Stimulated activated memory B cell treated with anti-CD40 and anti-IgM and Interleukin-4, amounts not matched to agents 10 μg/mL and 1 μg/mL and 100 μg/mL, for 72 hours (primary cell): ENCODE data around the gene BABAM1.

ENCODE experiments used
- ATAC-seq: fragments of 150-1000 bp; cut with Tn5 transposase; 2 replicates; pipeline ENCODE4 v1.10.0; 2021
- H3K27ac Mint-ChIP-seq: one replicate; pipeline ENCODE4 v1.8.0; 2022; ENCODE audit warnings: mild to moderate bottlenecking, mixed read lengths
- H3K27me3 Mint-ChIP-seq: one replicate; pipeline ENCODE4 v1.8.0; 2022; ENCODE audit warnings: mixed read lengths
- H3K36me3 Mint-ChIP-seq: one replicate; pipeline ENCODE4 v1.8.0; 2022; ENCODE audit warnings: mixed read lengths
- H3K4me1 Mint-ChIP-seq: one replicate; pipeline ENCODE4 v1.8.0; 2022; ENCODE audit warnings: mixed read lengths
- H3K4me3 Mint-ChIP-seq: one replicate; pipeline ENCODE4 v1.8.0; 2022; ENCODE audit warnings: mild to moderate bottlenecking, moderate library complexity, mixed read lengths
- H3K9me3 Mint-ChIP-seq: one replicate; pipeline ENCODE4 v1.8.0; 2022; ENCODE audit warnings: mixed read lengths

The BABAM1 gene

DNA sequence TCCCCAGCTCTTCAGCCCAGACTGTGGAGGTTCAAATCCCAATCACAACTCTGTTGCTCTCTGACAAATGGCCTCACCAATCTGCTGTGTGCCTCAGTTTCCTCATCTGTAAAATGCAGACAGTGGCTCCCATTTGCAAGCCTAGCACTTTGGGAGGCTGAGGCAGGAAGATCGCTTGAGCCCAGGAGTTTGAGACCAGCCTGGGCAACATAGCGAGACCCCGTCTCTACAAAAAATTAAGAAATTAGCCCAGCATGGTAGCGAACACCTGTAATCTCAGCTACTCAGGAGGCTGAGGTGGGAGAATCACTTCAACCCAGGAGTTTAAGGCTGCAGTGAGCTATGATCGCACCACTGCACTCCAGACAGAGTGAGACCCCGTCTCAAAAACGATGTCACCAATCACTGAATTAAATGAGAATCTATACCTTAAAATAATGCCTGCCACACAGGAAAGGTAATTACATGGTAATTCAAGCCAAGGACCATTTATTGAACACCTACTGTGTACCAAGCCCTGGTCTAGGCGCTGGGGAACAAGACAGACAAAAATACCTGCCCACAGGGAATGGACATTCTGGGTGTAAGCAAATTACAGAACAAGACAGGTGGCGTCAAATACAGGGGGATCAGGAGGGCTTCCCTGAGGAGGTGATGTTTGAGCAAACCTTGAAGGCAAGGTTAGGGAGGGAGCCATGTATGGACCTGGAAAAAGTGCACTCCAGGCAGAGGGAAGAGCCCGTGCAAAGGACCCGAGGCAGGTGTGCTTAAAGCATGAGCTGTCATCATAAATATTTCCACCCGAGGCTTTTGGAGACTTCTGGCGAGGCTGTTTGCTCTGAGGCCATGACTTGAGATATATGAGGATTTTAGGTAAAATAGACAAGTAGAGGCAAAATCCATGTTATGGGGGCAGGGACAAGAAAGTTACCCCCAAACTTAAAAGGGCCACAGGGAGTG, 29.2 kb upstream of the BABAM1 start:
- Mint-ChIP-seq H3K27me3 (no peaks in the 10 kb centered on the region), H3K27ac (no peak overlapping the region), H3K36me3 (no peaks in the 10 kb centered on the region), H3K4me1 (peaks cover 24% of the 10 kb centered on the region), H3K9me3 (no peaks in the 10 kb centered on the region), H3K4me3 (no peak overlapping the region)
- ATAC-seq: no peak

DNA sequence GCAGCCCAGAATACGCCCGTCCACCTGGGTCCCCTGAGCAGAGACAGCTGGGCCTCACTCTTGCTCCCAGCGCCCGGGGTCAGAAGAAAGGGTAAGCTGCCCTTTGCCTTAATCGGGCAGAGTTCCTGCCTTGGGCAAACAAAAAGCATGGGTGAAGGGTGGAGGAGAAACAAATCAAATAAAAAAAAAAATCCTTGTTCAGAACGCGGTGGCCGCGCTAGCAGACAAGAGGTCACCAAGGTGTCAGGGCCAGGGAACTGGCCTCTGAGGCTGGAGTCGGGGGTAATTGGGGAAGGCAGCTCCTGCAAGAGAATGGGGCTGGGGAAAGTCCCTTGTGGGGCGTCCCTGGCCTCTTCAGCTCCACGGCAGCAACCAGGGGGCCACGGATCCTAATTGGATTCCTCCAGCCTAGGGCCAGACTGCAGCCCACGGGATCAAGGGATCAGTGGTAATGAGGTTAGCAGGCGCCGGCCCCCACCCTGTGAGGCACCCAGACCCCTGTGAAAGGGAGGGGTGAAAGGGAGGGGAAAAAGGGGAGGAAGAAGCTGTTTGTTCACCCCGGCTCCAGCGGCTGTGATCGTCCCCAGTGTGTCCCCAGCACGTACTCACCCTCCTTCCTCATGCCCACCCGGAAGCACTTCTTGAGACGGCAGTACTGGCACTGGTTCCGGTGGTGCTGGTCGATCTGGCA, 27.0 kb upstream of the BABAM1 start:
- Mint-ChIP-seq H3K36me3 (no peaks in the 10 kb centered on the region), H3K4me1 (peaks cover 28% of the 10 kb centered on the region), H3K4me3 (no peak overlapping the region), H3K9me3 (no peaks in the 10 kb centered on the region), H3K27me3 (no peaks in the 10 kb centered on the region), H3K27ac (no peak overlapping the region)
- no peak for ATAC-seq

DNA sequence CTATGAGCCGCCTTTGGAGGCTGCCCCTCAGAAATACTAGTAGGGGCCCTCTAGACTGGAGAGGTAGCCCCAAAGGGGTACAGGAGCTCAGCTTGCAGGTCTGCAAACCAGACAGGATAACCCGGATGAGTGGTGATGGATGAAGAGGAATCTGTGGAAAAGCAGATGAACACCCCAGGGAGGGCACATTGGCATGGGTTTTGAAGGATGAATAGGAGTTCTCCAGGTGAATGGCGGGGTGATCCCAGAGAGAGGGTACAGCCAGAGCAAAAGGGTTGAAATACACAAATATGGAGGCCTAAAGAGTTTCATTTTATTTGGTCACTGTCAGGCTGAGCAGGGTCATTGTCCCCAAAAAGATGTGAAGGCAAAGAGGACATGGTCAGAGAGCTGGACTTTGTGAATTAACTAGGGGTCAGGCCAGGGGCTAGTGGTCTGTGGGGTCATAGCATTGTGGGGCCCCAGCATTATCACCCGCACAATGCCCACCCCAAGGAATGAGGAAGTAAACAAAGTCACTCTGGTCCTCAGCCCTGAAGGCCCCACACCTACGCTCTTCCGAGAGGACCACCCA, 26.3 kb upstream of the BABAM1 start:
- Mint-ChIP-seq H3K27ac (no peak overlapping the region), H3K4me3 (no peak overlapping the region), H3K4me1 (peaks cover 29% of the 10 kb centered on the region), H3K36me3 (no peaks in the 10 kb centered on the region), H3K9me3 (no peaks in the 10 kb centered on the region), H3K27me3 (no peaks in the 10 kb centered on the region)
- no peak for ATAC-seq

DNA sequence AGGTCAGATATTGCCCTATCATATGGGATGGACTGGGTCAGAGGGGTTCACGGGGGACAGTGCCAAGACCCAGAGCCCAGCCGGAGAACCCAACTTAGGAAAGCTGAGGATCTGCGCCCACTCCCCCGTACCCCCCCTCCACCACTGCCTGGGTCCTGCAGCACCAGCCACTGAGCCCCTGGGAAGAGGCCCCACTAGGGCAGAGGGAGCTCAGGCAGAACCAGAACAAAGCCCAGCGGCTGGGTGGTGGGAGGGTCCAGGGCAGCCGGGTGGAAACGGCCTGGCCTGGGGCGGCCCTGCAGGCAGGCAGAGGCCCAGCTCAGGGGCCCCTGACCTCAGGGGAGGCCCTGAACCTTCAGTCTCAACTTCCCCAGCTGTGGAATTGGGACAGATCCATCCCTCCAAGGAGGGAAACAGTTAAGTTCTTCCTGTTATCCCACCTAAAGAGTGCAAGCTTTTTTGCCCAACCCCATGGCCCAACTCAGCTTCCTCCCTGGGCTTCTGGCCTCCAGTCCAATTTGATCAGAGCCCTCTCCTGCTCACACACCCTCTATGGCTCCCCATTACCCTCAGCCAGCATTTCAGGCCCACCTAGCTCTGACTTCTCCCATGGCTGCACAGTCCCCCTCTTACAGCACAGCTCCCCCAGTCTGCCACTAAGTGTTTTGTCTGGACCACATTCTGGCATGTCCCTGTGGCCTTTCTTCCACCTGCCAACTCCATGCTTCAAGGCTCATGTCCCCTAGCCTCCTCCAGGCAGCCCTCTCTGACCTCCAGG, 24.6 kb upstream of the BABAM1 start:
- Mint-ChIP-seq H3K9me3 (no peaks in the 10 kb centered on the region), H3K27ac (peak overlapping the region; percentile 31), H3K4me1 (peaks cover 46% of the 10 kb centered on the region), H3K36me3 (no peaks in the 10 kb centered on the region), H3K27me3 (no peaks in the 10 kb centered on the region), H3K4me3 (no peak overlapping the region)
- no peak for ATAC-seq

DNA sequence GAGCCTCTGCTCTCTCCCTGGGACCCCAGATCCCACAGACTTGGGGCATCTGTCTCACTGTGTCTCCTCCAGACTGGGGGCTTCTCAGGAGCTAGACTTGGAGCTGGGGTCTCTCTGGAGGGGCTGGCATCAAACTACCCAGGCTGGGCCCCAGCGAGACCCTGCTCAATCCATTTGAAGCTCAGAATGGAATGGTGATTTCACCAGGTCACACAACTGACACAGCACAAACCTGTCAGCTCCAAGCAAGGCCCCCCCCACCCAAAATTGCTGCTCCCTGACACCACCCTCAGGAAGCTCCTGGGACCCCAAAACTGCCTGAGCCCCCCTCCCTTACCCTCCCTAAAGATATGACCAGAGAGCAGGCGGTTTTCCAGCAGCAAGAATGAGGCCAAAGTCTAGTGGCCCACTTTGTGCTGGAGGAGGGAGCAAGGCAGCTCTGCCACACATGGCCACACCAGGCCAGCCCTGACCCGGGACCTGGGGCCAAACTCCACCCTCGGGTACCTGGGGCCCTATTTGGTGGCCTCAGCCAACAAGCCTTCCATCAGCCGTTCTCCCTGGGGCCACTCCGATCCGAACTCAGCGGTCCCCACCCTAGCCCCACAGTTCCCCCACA, 23.9 kb upstream of the BABAM1 start:
- no peak for ATAC-seq
- Mint-ChIP-seq H3K27ac (peak overlapping the region; percentile 31), H3K4me1 (peaks cover 46% of the 10 kb centered on the region), H3K27me3 (no peaks in the 10 kb centered on the region), H3K4me3 (peak overlapping the region; percentile 15), H3K9me3 (no peaks in the 10 kb centered on the region), H3K36me3 (no peaks in the 10 kb centered on the region)

DNA sequence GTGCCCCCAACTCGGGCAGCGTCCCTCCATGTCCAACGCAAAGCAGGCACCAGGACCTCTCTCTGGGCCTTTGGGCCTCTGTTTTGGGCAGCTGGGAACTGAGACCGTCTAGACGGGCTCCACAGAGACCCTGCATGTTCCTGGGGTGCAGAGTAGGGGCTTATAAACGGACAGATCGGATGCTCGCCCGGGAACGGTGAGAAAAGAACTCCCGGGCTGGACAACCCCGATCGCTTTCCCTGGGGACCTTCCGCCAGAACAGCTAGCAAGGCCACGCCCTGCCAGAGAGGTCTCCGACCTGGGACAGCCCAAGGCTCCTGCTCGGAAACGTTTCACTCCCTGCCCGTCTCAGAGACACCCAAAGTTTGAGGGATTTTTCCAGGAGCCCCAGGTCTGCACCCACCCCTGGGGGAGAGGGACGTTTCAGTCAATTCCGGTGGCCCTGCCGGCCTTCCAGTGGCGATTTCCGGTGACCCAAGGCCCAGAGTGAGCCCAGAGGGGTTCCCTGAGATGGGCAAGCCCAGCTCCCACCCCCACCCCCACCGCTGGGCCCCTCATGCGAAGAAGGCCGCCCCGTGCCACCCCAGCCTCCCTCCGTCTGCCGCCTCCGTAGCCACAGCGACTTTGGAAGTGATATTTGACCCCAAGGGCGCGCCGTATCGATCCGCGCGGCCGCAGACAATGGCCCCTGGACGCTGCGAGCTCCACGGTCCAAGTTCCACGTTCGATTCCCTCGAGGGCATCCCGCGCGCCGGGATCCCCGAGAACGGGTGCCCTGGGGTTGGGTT, 23.2 kb upstream of the BABAM1 start:
- peaks cover 46% of the 10 kb centered on the region for H3K4me1 Mint-ChIP-seq
- no peaks in the 10 kb centered on the region for H3K9me3 Mint-ChIP-seq
- ATAC-seq: no peak
- peak overlapping the region; percentile 72 for H3K4me3 Mint-ChIP-seq
- H3K36me3 Mint-ChIP-seq: no peaks in the 10 kb centered on the region
- no peaks in the 10 kb centered on the region for H3K27me3 Mint-ChIP-seq
- H3K27ac Mint-ChIP-seq: no peak overlapping the region

DNA sequence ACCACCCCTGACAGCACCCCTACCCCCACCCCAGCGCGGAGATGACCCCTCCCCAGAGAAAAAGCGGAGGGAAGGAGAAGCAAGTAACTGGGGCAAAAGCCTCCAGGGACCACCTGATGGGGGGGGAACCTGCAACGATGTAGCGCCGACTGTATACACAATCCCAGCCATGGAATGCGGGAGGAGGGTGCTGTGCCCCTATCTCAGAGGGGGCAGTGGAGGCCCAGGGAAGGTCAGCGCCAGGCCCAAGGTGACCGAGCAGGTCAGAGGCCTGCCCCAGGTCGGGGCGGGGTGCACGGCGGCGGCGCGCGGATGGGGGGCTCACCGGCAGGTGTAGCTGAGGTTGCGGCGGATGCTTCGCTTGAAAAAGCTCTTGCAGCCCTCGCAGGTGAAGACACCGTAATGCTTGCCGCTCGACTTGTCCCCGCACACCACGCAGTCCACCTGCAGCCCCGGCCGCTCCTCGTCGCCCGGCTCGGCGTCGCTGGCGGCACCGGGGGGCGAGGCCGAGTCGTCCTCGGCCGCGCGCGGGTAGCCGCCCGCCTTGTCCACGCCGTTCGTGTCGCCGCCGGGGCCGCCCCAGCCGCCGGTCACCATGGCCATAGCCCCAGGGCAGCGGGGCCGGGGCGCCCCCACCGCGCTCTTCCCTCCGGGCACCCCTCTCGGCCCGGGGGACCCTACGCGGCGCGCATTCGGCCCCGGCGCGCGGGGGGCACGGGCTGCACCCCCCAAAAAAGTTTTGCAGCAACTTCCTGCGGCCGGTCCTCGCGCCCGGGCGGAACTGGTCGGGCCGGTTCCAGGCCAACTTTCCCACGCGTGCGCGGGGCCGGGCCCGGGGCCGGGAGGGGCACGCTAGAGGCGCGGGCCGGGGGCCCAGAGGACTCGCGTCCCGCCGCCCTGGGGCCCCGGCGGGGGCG, 22.4 kb upstream of the BABAM1 start:
- H3K9me3 Mint-ChIP-seq: no peaks in the 10 kb centered on the region
- H3K4me3 Mint-ChIP-seq: peak overlapping the region; percentile 72
- no peaks in the 10 kb centered on the region for H3K36me3 Mint-ChIP-seq
- H3K27me3 Mint-ChIP-seq: no peaks in the 10 kb centered on the region
- peak; percentile 42 for ATAC-seq
- H3K27ac Mint-ChIP-seq: no peak overlapping the region
- H3K4me1 Mint-ChIP-seq: peaks cover 46% of the 10 kb centered on the region

DNA sequence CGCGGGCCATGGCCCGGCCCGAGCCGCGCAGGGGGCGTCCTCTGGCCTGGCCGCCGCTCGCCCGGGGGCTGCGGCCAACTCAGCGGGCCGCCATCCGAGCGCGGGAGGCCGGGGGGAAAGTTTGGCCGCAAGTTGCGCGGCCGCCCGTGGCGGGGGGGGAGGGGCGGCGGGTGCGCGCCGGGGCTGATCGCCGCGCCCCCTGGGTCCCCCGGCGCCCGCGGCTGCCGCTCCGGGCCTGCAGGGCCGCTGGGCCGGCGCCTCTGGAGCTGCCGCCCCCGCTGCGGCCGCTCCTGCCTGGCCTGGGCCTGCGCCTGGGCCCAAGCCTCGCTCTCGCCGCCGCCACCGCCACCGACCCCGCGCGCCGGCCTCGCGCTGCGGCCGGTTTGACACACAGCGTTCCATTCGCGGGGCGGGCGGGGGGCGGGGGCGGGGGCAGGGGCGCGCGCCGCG, 21.7 kb upstream of the BABAM1 start, which contains the start of gene NR2F6:
TSS of gene NR2F6 (minus strand) at position 385 of the 450 bp plus-strand sequence. CDS start 699 bp downstream, outside the sequence.
- ATAC-seq: peak; percentile 40
- no peaks in the 10 kb centered on the region for H3K36me3 Mint-ChIP-seq
- H3K4me1 Mint-ChIP-seq: peaks cover 46% of the 10 kb centered on the region
- H3K4me3 Mint-ChIP-seq: peak within 1 kb of the TSS; percentile 98
- H3K9me3 Mint-ChIP-seq: no peaks in the 10 kb centered on the region
- H3K27me3 Mint-ChIP-seq: no peaks in the 10 kb centered on the region
- peak within 1 kb of the TSS; percentile 92 for H3K27ac Mint-ChIP-seq

DNA sequence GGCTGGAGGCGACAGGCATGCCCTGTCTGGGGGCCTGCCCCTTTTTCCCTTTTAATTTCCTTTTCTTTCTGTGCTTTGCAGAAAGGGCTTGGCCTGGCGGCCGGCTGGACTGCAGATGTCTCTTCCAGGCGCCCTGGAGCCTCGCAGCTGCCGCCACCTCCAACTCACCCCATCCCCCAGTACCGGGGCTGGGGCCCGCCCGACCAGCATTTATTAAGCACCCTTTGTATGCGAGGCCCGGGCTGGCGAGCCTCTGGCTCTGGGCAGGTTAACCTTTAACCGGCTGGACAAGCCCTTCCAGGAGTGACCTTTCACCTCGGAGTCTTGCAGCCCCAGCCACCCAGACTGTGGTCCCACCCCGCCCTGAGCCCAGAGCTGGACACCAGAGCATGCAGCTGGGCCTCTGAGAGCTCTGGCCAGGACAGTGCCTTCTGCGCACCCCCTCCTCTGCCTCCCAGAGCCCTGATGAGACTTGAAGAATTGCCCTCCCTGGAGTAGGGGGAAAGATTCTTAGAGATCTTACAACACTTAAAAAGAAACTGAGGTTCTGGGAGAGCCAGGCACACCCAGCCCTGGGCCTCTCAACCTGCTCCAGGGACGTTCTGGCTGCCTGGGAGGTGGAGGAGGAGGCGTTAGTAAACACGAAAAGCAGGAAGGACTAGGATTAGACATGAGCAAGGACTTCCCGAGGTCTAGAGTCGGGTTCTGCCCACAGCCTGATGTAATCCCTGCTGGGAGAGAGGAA, 20.4 kb upstream of the BABAM1 start:
- H3K36me3 Mint-ChIP-seq: no peaks in the 10 kb centered on the region
- peak overlapping the region; percentile 92 for H3K27ac Mint-ChIP-seq
- no peak for ATAC-seq
- peaks cover 42% of the 10 kb centered on the region for H3K4me1 Mint-ChIP-seq
- peak overlapping the region; percentile 98 for H3K4me3 Mint-ChIP-seq
- H3K27me3 Mint-ChIP-seq: no peaks in the 10 kb centered on the region
- H3K9me3 Mint-ChIP-seq: no peaks in the 10 kb centered on the region

DNA sequence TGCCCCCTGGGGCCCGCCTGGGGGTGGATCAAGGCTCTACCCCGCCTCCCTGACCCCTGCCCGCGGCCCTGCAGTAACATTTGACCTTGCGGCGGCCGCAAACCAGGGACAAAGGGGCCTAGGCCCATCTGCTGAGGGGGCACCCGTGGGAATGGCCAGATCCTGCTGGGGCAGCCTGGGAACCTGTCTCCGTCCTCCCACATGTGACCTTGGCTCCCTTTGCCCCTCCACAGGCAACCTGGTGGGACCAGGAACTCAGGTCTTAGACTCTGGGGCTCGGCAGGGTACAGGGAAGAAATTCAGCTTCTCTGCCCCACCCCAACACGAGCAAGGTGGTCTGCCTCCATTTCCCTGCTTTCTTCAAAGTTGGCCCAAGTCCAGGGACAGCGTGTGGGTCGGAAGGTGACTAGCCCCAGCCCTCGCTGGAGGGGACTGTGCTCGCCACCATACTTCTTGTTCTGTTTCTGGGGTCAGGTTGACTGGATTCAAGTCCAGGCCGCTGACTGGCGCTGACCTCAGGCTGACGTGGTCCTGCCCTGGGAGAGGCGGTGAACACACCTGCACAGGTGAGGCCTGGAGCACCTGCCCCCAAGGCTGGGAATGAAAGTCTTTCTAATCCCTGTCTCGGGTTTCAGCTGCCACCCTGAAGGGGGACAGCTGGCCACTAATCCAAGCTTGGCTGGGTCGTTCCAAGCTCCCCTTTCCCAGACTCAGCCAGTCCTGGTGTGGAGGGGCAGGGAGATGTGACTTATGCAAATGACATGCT, 19.0 kb upstream of the BABAM1 start:
- no peaks in the 10 kb centered on the region for H3K27me3 Mint-ChIP-seq
- H3K4me1 Mint-ChIP-seq: peaks cover 30% of the 10 kb centered on the region
- H3K9me3 Mint-ChIP-seq: no peaks in the 10 kb centered on the region
- H3K36me3 Mint-ChIP-seq: no peaks in the 10 kb centered on the region
- H3K27ac Mint-ChIP-seq: no peak overlapping the region
- H3K4me3 Mint-ChIP-seq: peak overlapping the region; percentile 24
- no peak for ATAC-seq

DNA sequence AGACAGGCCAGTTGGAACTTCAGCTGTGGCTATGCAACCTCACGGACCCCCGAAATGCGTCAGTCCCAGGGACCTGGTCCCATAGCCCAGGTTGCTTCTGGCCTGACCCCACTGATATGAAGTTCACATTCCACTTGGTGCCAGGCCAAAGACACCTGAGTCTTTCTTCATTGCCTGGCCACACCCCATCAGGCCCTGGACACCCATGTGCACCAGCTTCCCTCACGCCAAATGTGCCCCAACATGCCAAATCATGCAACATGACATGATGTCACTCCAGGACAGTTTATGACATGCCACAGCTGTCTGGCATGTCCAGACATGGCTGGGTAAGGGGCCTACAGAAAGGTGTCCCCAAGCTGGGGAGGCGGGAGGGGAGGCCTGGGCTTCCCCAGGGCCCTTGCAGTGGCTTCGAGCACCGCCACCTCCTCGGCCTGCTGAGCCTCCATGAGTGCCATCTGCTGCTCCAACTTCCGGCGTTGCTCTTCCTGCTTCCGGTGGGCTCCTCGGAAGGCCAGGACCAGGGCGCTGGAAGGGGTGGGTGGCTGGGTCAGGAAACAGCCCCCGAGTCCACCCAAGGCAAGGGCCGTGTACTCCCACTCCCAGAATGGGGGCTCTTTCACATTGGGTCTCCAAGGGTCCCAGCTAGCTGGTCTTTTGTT, 17.2 kb upstream of the BABAM1 start:
- H3K4me3 Mint-ChIP-seq: no peak overlapping the region
- peaks cover 17% of the 10 kb centered on the region for H3K4me1 Mint-ChIP-seq
- no peaks in the 10 kb centered on the region for H3K36me3 Mint-ChIP-seq
- ATAC-seq: no peak
- no peaks in the 10 kb centered on the region for H3K27me3 Mint-ChIP-seq
- no peak overlapping the region for H3K27ac Mint-ChIP-seq
- no peaks in the 10 kb centered on the region for H3K9me3 Mint-ChIP-seq

DNA sequence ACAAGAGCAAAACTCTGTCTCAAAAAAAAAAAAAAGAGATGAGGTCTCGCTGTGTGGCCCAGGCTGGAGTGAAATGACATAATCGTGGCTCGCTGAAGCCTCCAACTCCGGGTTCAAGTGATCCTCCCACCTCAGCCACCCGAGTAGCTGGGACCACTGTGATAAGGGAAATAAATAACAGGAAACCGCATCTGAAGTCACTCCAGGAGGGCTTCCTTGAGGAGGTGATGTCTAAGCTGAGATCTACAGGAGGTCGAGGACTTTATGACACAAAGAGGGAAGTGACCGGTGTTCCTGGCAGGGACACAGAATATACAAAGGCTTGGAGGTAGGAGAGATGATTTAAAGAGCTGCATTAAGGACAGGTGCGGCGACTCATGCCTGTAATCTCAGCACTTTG, 12.6 kb upstream of the BABAM1 start:
- Mint-ChIP-seq H3K36me3 (no peaks in the 10 kb centered on the region), H3K4me1 (no peaks in the 10 kb centered on the region), H3K9me3 (no peaks in the 10 kb centered on the region), H3K27me3 (no peaks in the 10 kb centered on the region), H3K4me3 (no peak overlapping the region), H3K27ac (no peak overlapping the region)
- no peak for ATAC-seq
